Panc1 (cell line): ENCODE results near the gene MRLN. TPM values are rescaled to one million over a fixed set of nuclear protein-coding genes. Genes with fewer than 3 reads are reported as not detected.
"Not testable (repeated sequence)": the region's sequence is repeated elsewhere in the genome, so short reads cannot be mapped to it uniquely, and the experiment has no call there.

Experiments used
- ATAC-seq: fragments of 200-7000 bp; cut with Tn5 transposase; 2 replicates; pipeline ENCODE4 v1.9.1; 2020; ENCODE audit warnings: mild to moderate bottlenecking, moderate library complexity
- BruUV-seq: library from RNA; stranded (reverse); fragments of 400-500 nt; replicated peaks from 2 replicates; lab custom pipeline; 2021; lab: Mats Ljungman, UMichigan
- CTCF ChIA-PET: fragments of 300-600 bp; sonication (Branson Sonifier 250); formaldehyde crosslinking; loops from one replicate; lab custom pipeline; 2022; ENCODE audit warnings: antibody characterized with exemption; lab: Charles Lee
- POLR2A ChIA-PET: fragments of 300-600 bp; sonication (Branson Sonifier 250); formaldehyde crosslinking; loops from one replicate; lab custom pipeline; 2022; ENCODE audit warnings: antibody characterized with exemption; lab: Charles Lee
- DNase-seq: peaks from one replicate; pipeline ENCODE4 v3.0.0-alpha.2; 2010; ENCODE audit warnings: low read depth, low spot score
- H3K27ac ChIP-seq: 2 replicates; pipeline ENCODE4 v1.5.1; 2011; ENCODE audit warnings: mild to moderate bottlenecking, low read length, inconsistent platforms
- H3K27me3 ChIP-seq: fragments of 200-500 bp; sonication (Bioruptor generic); 2 replicates; pipeline ENCODE4 v1.6.0; 2014; ENCODE audit warnings: low read length, inconsistent platforms; ENCODE audit not compliant: control insufficient read depth, insufficient read depth
- H3K36me3 ChIP-seq: fragments of 200-500 bp; sonication (Bioruptor generic); 2 replicates; pipeline ENCODE4 v1.5.1; 2014; ENCODE audit warnings: inconsistent platforms, mild to moderate bottlenecking, low read length, moderate library complexity; ENCODE audit not compliant: control insufficient read depth, insufficient read depth
- H3K4me1 ChIP-seq: 2 replicates; pipeline ENCODE4 v1.5.1; 2011; ENCODE audit warnings: inconsistent platforms, mild to moderate bottlenecking, low read length, moderate library complexity; ENCODE audit not compliant: control insufficient read depth, insufficient read depth
- H3K4me3 ChIP-seq, 2 experiments: 2 replicates each; pipeline ENCODE4 v1.5.1; 2011 to 2012; ENCODE audit warnings: low read depth in 2 of 2, low read length in 2 of 2, mild to moderate bottlenecking in 2 of 2, inconsistent platforms in 1 of 2, moderate library complexity in 1 of 2
- H3K9me3 ChIP-seq: fragments of 200-500 bp; sonication (Bioruptor generic); 2 replicates; pipeline ENCODE4 v1.5.1; 2014; ENCODE audit warnings: low read depth, mild to moderate bottlenecking, inconsistent platforms, low read length, moderate library complexity; ENCODE audit not compliant: control insufficient read depth, insufficient read depth
- POLR2AphosphoS5 ChIP-seq: IDR thresholded peaks from 2 replicates; pipeline ENCODE4 v1.6.1; 2012; ENCODE audit warnings: mild to moderate bottlenecking, low read depth, low read length, moderate library complexity
- TCF7L2 ChIP-seq: IDR thresholded peaks from 2 replicates; pipeline ENCODE4 v1.6.1; 2011; ENCODE audit warnings: mild to moderate bottlenecking, low read depth, low read length, inconsistent platforms
- in situ Hi-C: cut with HindIII; loops from 2 replicates; pipeline ENCODE4 v1.10.0; 2016; ENCODE audit warnings: low sequenced_read_pairs, low pct_unique_long_range_greater_than_20kb
- intact Hi-C: fragments of 100-400 bp; cut with micrococcal nuclease; formaldehyde crosslinking; loops from one replicate; pipeline ENCODE4 v1.10.0; 2022; ENCODE audit not compliant: unreplicated experiment
- total RNA-seq: library from RNA; stranded (reverse); gene quantifications from one replicate; pipeline ENCODE4 v1.2.1, GENCODE V29; 2021; ENCODE audit not compliant: unreplicated experiment

Gene MRLN
- total RNA-seq, 1 experiment from 2014 or later: not detected

- ChIA-PET CTCF (no interaction called here), POLR2A (no interaction called here)
- no peak for DNase-seq
- in situ Hi-C loops: no loop called here
- intact Hi-C loops: loop anchor here (10.0 kb wide), 1 partner anchor 1101 kb away; no protein-coding TSS in a partner anchor
- no TSS peak for BruUV-seq
- Histone ChIP-seq H3K9me3 (no peaks in the 10 kb centered on the region), H3K27me3 (peaks cover 9% of the 10 kb centered on the region), H3K36me3 (no peaks in the 10 kb centered on the region), H3K27ac (no peak overlapping the region), H3K4me1 (no peaks in the 10 kb centered on the region), H3K4me3 (no peak overlapping the region)
- TF ChIP-seq TCF7L2 (no peak), POLR2AphosphoS5 (no peak)
- ATAC-seq: no peak
Observed at GRCh38 chr10:59734014-59734462, 19.2 kb downstream of the MRLN start.

- ATAC-seq, CTCF ChIA-PET, POLR2A ChIA-PET, in situ Hi-C loops, H3K36me3 ChIP-seq, H3K27ac ChIP-seq, BruUV-seq, H3K9me3 ChIP-seq, DNase-seq, H3K27me3 ChIP-seq, H3K4me3 ChIP-seq, H3K4me1 ChIP-seq: not testable (repeated sequence)
- intact Hi-C loops: loop anchor here (10.0 kb wide), 1 partner anchor 1101 kb away; no protein-coding TSS in a partner anchor
Observed at GRCh38 chr10:59733321-59734013, 19.8 kb downstream of the MRLN start.

GRCh38 chr10:59732849-59733248 is 20.4 kb downstream of the MRLN start:
- H3K9me3 ChIP-seq, H3K27me3 ChIP-seq, BruUV-seq, H3K4me3 ChIP-seq, in situ Hi-C loops, H3K36me3 ChIP-seq, POLR2A ChIA-PET, CTCF ChIA-PET, H3K27ac ChIP-seq, ATAC-seq, DNase-seq, H3K4me1 ChIP-seq: not testable (repeated sequence)
- intact Hi-C loops: loop anchor here (10.0 kb wide), 1 partner anchor 1102 kb away; no protein-coding TSS in a partner anchor

- DNase-seq, H3K36me3 ChIP-seq, H3K27me3 ChIP-seq, POLR2A ChIA-PET, BruUV-seq, H3K9me3 ChIP-seq, H3K27ac ChIP-seq, in situ Hi-C loops, H3K4me3 ChIP-seq, CTCF ChIA-PET, H3K4me1 ChIP-seq, ATAC-seq, intact Hi-C loops: not testable (repeated sequence)
Observed at GRCh38 chr10:59729167-59729566, 24.1 kb downstream of the MRLN start.
